Lung (tissue), 12 donors: ENCODE results near the gene SATB1. TPM values are rescaled to one million over a fixed set of nuclear protein-coding genes. Genes with fewer than 3 reads are reported as not detected.

ENCODE experiments used
- ATAC-seq: fragments of 200-7000 bp; cut with Tn5 transposase; one replicate; pipeline ENCODE4 v1.9.1; 2020; ENCODE audit warnings: moderate number of reproducible peaks; ENCODE audit not compliant: insufficient read depth, low FRiP score
- DNase-seq, 3 donors: peaks; one replicate each; pipeline ENCODE4 v3.0.0-alpha.2; 2013 to 2017
- H3K27ac ChIP-seq, 2 donors: one replicate each; pipeline ENCODE4 v1.5.1; 2013; ENCODE audit warnings: mild to moderate bottlenecking in 2 of 2, moderate library complexity in 2 of 2, control low read depth in 1 of 2, inconsistent platforms in 1 of 2, low read depth in 1 of 2, low read length in 1 of 2
- H3K27me3 ChIP-seq, 3 donors: one replicate each; pipeline ENCODE4 v1.5.1; 2013; ENCODE audit warnings: low read length in 2 of 3; ENCODE audit not compliant: control insufficient read depth in 3 of 3, insufficient read depth in 3 of 3
- H3K36me3 ChIP-seq, 4 donors: one replicate each; pipeline ENCODE4 v1.5.1; 2013; ENCODE audit warnings: low read length in 4 of 4, mild to moderate bottlenecking in 1 of 4, moderate library complexity in 1 of 4; ENCODE audit not compliant: control insufficient read depth in 4 of 4, insufficient read depth in 4 of 4
- H3K4me1 ChIP-seq, 5 donors: one replicate each; pipeline ENCODE4 v1.5.1; 2013; ENCODE audit warnings: low read length in 5 of 5, mild to moderate bottlenecking in 2 of 5, moderate library complexity in 1 of 5; ENCODE audit not compliant: control insufficient read depth in 5 of 5, insufficient read depth in 5 of 5
- H3K4me3 ChIP-seq: one replicate; pipeline ENCODE4 v1.5.1; 2013; ENCODE audit warnings: mild to moderate bottlenecking, control low read depth, moderate library complexity
- H3K9ac ChIP-seq, 2 donors: one replicate each; pipeline ENCODE4 v1.5.1; 2013; ENCODE audit warnings: low read length in 2 of 2, control low read depth in 1 of 2; ENCODE audit not compliant: insufficient read depth in 1 of 2
- H3K9me3 ChIP-seq, 4 donors: one replicate each; pipeline ENCODE4 v1.5.1; 2013; ENCODE audit warnings: low read length in 3 of 4, mild to moderate bottlenecking in 1 of 4, moderate library complexity in 1 of 4; ENCODE audit not compliant: control insufficient read depth in 4 of 4, insufficient read depth in 3 of 4
- CTCF ChIP-seq: IDR thresholded peaks from 2 replicates; pipeline ENCODE4 v1.5.1; 2012; ENCODE audit warnings: mild to moderate bottlenecking; ENCODE audit errors: control extremely low read depth, extremely low read depth
- WGBS, 2 donors: extraction: QIAGEN DNeasy Blood & Tissue Kit; methylation state at CpG; one replicate each; pipeline ENCODE4 v1.1.7; 2013; 5-methylcytosine and 5-hydroxymethylcytosine counted together
- polyA plus RNA-seq, 2 donors: library from polyadenylated mRNA; stranded (reverse); fragments of 200-250 nt; gene quantifications; one replicate each; pipeline ENCODE4 v1.2.1, GENCODE V29; 2013
- total RNA-seq, 2 donors: library from RNA; depleted of rRNA in 1 of 2; stranded (reverse); fragments of >200 nt in 1 of 2; gene quantifications; one replicate each; pipeline ENCODE4 v1.2.1, GENCODE V29; 2014 to 2021
- donor health status: control.
- donor health status: control.
- donor health status: Bipolar disorder and iron deficiency.
- donor health status: healthy.
- donor health status: DM: yes; HTN: yes; CAD: no.

SATB1 gene
- total and polyA plus RNA-seq, 4 donors, result 11.4 to 116 (median 16.9) TPM

GRCh38 chr3:18412684-18413083, 12.5 kb downstream of the SATB1 start:
- Histone ChIP-seq H3K9me3 (no peaks in the 10 kb centered on the region), H3K4me3 (no peak overlapping the region), H3K27ac (no peak overlapping the region), H3K4me1 (no peaks in the 10 kb centered on the region), H3K36me3 (peaks cover 3 to 22% (median 15%) of the 10 kb centered on the region in 4 donors), H3K27me3 (no peaks in the 10 kb centered on the region), H3K9ac (no peak overlapping the region)
- no peak for TF ChIP-seq CTCF
- ATAC-seq, result no peak
- DNase-seq, result no peak

- DNase-seq (no peak), ATAC-seq (no peak)
- Histone ChIP-seq H3K4me3 (no peak overlapping the region), H3K27me3 (no peaks in the 10 kb centered on the region), H3K27ac (no peak overlapping the region), H3K9me3 (no peaks in the 10 kb centered on the region), H3K9ac (no peak overlapping the region), H3K4me1 (no peaks in the 10 kb centered on the region), H3K36me3 (peaks cover 2 to 18% (median 12%) of the 10 kb centered on the region in 4 donors)
- TF ChIP-seq CTCF, result no peak
- 83 to 86% methylated on average over 2 of the region's 2 CpGs for WGBS, 2 donors
Measured at GRCh38 chr3:18411541-18411940, 13.6 kb downstream of the SATB1 start.

- no peak overlapping the region for H3K27ac ChIP-seq
- no peak for ATAC-seq
- peaks cover under 1 to 14% (median 8%) of the 10 kb centered on the region in 4 donors for H3K36me3 ChIP-seq
- no peak overlapping the region for H3K9ac ChIP-seq
- DNase-seq, result no peak
- H3K4me3 ChIP-seq, result no peak overlapping the region
- no peaks in the 10 kb centered on the region for H3K4me1 ChIP-seq
- H3K9me3 ChIP-seq, result no peaks in the 10 kb centered on the region
- WGBS, 2 donors, result 91 to 96% methylated on average over 6 of the region's 6 CpGs
- H3K27me3 ChIP-seq, result no peaks in the 10 kb centered on the region
- no peak for TF ChIP-seq CTCF
Measured at GRCh38 chr3:18410205-18410604, 14.9 kb downstream of the SATB1 start.

GRCh38 chr3:18409266-18409665, 15.9 kb downstream of the SATB1 start:
- DNase-seq (no peak), ATAC-seq (no peak)
- no peaks in the 10 kb centered on the region for H3K27me3 ChIP-seq
- H3K4me1 ChIP-seq, result no peaks in the 10 kb centered on the region
- H3K9ac ChIP-seq, result no peak overlapping the region
- TF ChIP-seq CTCF, result no peak
- no peak overlapping the region for H3K4me3 ChIP-seq
- WGBS, 2 donors, result 60 to 81% methylated on average over 2 of the region's 2 CpGs
- H3K36me3 ChIP-seq, result peaks cover 0 to 9% (median 3%) of the 10 kb centered on the region in 4 donors
- no peaks in the 10 kb centered on the region for H3K9me3 ChIP-seq
- no peak overlapping the region for H3K27ac ChIP-seq
